Keratinocyte (primary cell): Measurements from ENCODE around the gene CCDC182. TPM values are rescaled to one million over a fixed set of nuclear protein-coding genes. Genes with fewer than 3 reads are reported as not detected.

ENCODE experiments used
- DNase-seq: peaks from one replicate; pipeline ENCODE4 v3.0.0-alpha.2; 2011; ENCODE audit warnings: low read depth, missing footprints, low spot score
- FAIRE-seq: peaks from 2 replicates; lab custom pipeline; 2011; peaks lifted over from hg19 to GRCh38; lab: Jason Lieb, UNC
- H2AFZ ChIP-seq: 2 replicates; pipeline ENCODE4 v1.6.0; 2012; ENCODE audit warnings: low read length, control low read depth, inconsistent platforms; ENCODE audit not compliant: control insufficient read depth
- H3K27ac ChIP-seq: 2 replicates; pipeline ENCODE4 v1.5.1; 2011; ENCODE audit warnings: low read length; ENCODE audit not compliant: control insufficient read depth, insufficient read depth
- H3K27me3 ChIP-seq: 3 replicates; pipeline ENCODE4 v1.6.0; 2011; ENCODE audit warnings: low read length; ENCODE audit not compliant: control insufficient read depth, insufficient read depth; ENCODE audit errors: extremely low read depth
- H3K36me3 ChIP-seq, 2 experiments: 2 replicates in 1 of 2; 3 replicates in 1 of 2; pipeline ENCODE4 v1.5.1; 2011; ENCODE audit warnings: low read length in 2 of 2, mild to moderate bottlenecking in 1 of 2; ENCODE audit not compliant: control insufficient read depth in 2 of 2, insufficient read depth in 2 of 2; ENCODE audit errors: extremely low read depth in 1 of 2
- H3K4me1 ChIP-seq: 3 replicates; pipeline ENCODE4 v1.5.1; 2011; ENCODE audit warnings: low read length; ENCODE audit not compliant: control insufficient read depth, insufficient read depth; ENCODE audit errors: extremely low read depth
- H3K4me2 ChIP-seq: 3 replicates; pipeline ENCODE4 v1.6.0; 2011; ENCODE audit warnings: low read depth, low read length; ENCODE audit not compliant: control insufficient read depth, insufficient read depth; ENCODE audit errors: extremely low read depth
- H3K4me3 ChIP-seq, 3 experiments: fragments of 200-600 bp in 1 of 3; sonication (generic) in 1 of 3; 2 replicates in 2 of 3; 3 replicates in 1 of 3; pipeline ENCODE4 v1.5.1; 2011 to 2016; ENCODE audit warnings: low read length in 3 of 3, mild to moderate bottlenecking in 3 of 3, control low read depth in 2 of 3, inconsistent platforms in 1 of 3, low read depth in 1 of 3, mixed read lengths in 1 of 3, mixed run types in 1 of 3, moderate library complexity in 1 of 3; ENCODE audit not compliant: control insufficient read depth in 2 of 3, insufficient read depth in 2 of 3; ENCODE audit errors: extremely low read depth in 1 of 3
- H3K79me2 ChIP-seq: 2 replicates; pipeline ENCODE4 v1.6.0; 2012; ENCODE audit warnings: low read length; ENCODE audit not compliant: control insufficient read depth, insufficient read depth
- H3K9ac ChIP-seq: 3 replicates; pipeline ENCODE4 v1.6.0; 2011; ENCODE audit warnings: low read length; ENCODE audit not compliant: control insufficient read depth, insufficient read depth; ENCODE audit errors: extremely low read depth
- H3K9me1 ChIP-seq: 3 replicates; pipeline ENCODE4 v1.6.0; 2011; ENCODE audit warnings: low read length; ENCODE audit not compliant: control insufficient read depth, insufficient read depth; ENCODE audit errors: extremely low read depth
- H3K9me3 ChIP-seq: 2 replicates; pipeline ENCODE4 v1.5.1; 2012; ENCODE audit warnings: low read depth, low read length; ENCODE audit not compliant: control insufficient read depth
- H4K20me1 ChIP-seq: 3 replicates; pipeline ENCODE4 v1.6.0; 2011; ENCODE audit warnings: low read length; ENCODE audit not compliant: control insufficient read depth, insufficient read depth; ENCODE audit errors: extremely low read depth
- CTCF ChIP-seq, 3 experiments: IDR thresholded peaks in 1 of 3; conservative IDR thresholded peaks in 1 of 3; optimal IDR thresholded peaks in 1 of 3; 2 replicates in 2 of 3; 3 replicates in 1 of 3; pipeline versions ENCODE3 to v1.5.1; 2011; ENCODE audit warnings: low read length in 3 of 3, mild to moderate bottlenecking in 3 of 3, moderate library complexity in 2 of 3, control low read depth in 1 of 3, inconsistent platforms in 1 of 3; ENCODE audit not compliant: insufficient read depth in 2 of 3; ENCODE audit errors: extremely low read depth in 1 of 3
- EZH2 ChIP-seq: IDR thresholded peaks from one replicate; pipeline ENCODE4 v1.6.1; 2012; ENCODE audit warnings: inconsistent platforms, mild to moderate bottlenecking, low read length, moderate library complexity
- dilution Hi-C: fragments of 300-500 bp; cut with MboI; formaldehyde crosslinking; loops from one replicate; pipeline ENCODE4 v1.7.0; 2020; ENCODE audit warnings: low sequenced_read_pairs; ENCODE audit not compliant: extremely low pct_ligation_motif_present
- polyA plus RNA-seq, 5 experiments: library from polyadenylated mRNA; depleted of rRNA in 3 of 5; stranded (reverse) in 3 of 5; stranded (forward) in 1 of 5; unstranded in 1 of 5; fragments of >200 nt; gene quantifications; 1 replicate in 1 of 5; 2 replicates in 3 of 5; 3 replicates in 1 of 5; pipeline versions ENCODE4 v1.2.1 to v1.2.3, GENCODE V29; 2011 to 2012; ENCODE audit warnings: missing spikeins in 2 of 5, low read depth in 1 of 5, low replicate concordance in 1 of 5

Gene CCDC182
- polyA plus RNA-seq, 1 donor (not counting 4 experiments of a cell fraction or from before 2014, with no cell fraction given) = not detected

- no peak overlapping the region for H3K9ac ChIP-seq
- no peak overlapping the region for H3K27ac ChIP-seq
- no peaks in the 10 kb centered on the region for H3K9me3 ChIP-seq
- DNase-seq (no peak), FAIRE-seq (no peak)
- no peaks in the 10 kb centered on the region for H3K79me2 ChIP-seq
- H3K4me1 ChIP-seq = no peaks in the 10 kb centered on the region
- no peak overlapping the region for H2AFZ ChIP-seq
- H3K4me3 ChIP-seq = no peak overlapping the region
- dilution Hi-C loops = no loop called here
- peaks cover 22% of the 10 kb centered on the region for H3K27me3 ChIP-seq
- TF ChIP-seq EZH2 (no peak), CTCF (optimal IDR thresholded peaks at IDR 0.05 in 1 of 3, IDR thresholded peaks at IDR 0.05 in 1 of 3, conservative IDR thresholded peaks at IDR 0.05 in 1 of 3; ENCODE audit: extremely low read depth in 1 of 3, insufficient read depth in 2 of 3, low read length in 3 of 3) (no peak)
- no peak overlapping the region for H3K4me2 ChIP-seq
- no peaks in the 10 kb centered on the region for H3K36me3 ChIP-seq
- no peaks in the 10 kb centered on the region for H4K20me1 ChIP-seq
- H3K9me1 ChIP-seq = no peaks in the 10 kb centered on the region
These were observed 16.8 kb upstream of the CCDC182 start for GRCh38 chr17:57761887-57762286.

- Histone ChIP-seq H3K27ac (no peak overlapping the region), H3K4me3 (no peak overlapping the region), H3K9me3 (no peaks in the 10 kb centered on the region), H3K36me3 (no peaks in the 10 kb centered on the region), H2AFZ (no peak overlapping the region), H3K79me2 (no peaks in the 10 kb centered on the region), H3K27me3 (peaks cover 14% of the 10 kb centered on the region), H3K4me2 (no peak overlapping the region), H3K9ac (no peak overlapping the region), H3K4me1 (no peaks in the 10 kb centered on the region), H3K9me1 (no peaks in the 10 kb centered on the region), H4K20me1 (no peaks in the 10 kb centered on the region)
- FAIRE-seq (no peak), DNase-seq (no peak)
- no peak for TF ChIP-seq CTCF (optimal IDR thresholded peaks at IDR 0.05 in 1 of 3, IDR thresholded peaks at IDR 0.05 in 1 of 3, conservative IDR thresholded peaks at IDR 0.05 in 1 of 3; ENCODE audit: extremely low read depth in 1 of 3, insufficient read depth in 2 of 3, low read length in 3 of 3)
- TF ChIP-seq EZH2 = no peak
- dilution Hi-C loops = no loop called here
These were observed 14.9 kb upstream of the CCDC182 start for GRCh38 chr17:57760046-57760445.
